ENCODE data around the gene CFC1B.
"Not testable (repeated sequence)": the region's sequence is repeated elsewhere in the genome, so short reads cannot be mapped to it uniquely, and the experiment has no call there.

Gene CFC1B

GRCh38 chr2:130556441-130556840, 35.4 kb downstream of the CFC1B start:
- not testable (repeated sequence) for DNase-seq

- DNase-seq, result not testable (repeated sequence)
Measured at GRCh38 chr2:130566165-130566564, 45.1 kb downstream of the CFC1B start.

- DNase-seq, result not testable (repeated sequence)
Measured at GRCh38 chr2:130571929-130572328, 50.9 kb downstream of the CFC1B start.

- DNase-seq, result not testable (repeated sequence)
Measured at GRCh38 chr2:130574230-130574629, 53.2 kb downstream of the CFC1B start.

GRCh38 chr2:130576209-130576784, 55.3 kb downstream of the CFC1B start:
- not testable (repeated sequence) for DNase-seq

GRCh38 chr2:130577559-130577958, 56.5 kb downstream of the CFC1B start:
- not testable (repeated sequence) for DNase-seq

All from nucleus accumbens (tissue), 56 donors.